Lung (tissue), 12 donors: Measurements from ENCODE around the gene ODAD3. TPM values are rescaled to one million over a fixed set of nuclear protein-coding genes. Genes with fewer than 3 reads are reported as not detected.
A peak's percentile ranks its signal among the peaks of the same experiment; 100 is the strongest.

Source experiments
- ATAC-seq: fragments of 200-7000 bp; cut with Tn5 transposase; one replicate; pipeline ENCODE4 v1.9.1; 2020; ENCODE audit warnings: moderate number of reproducible peaks; ENCODE audit not compliant: insufficient read depth, low FRiP score
- DNase-seq, 3 donors: peaks; one replicate each; pipeline ENCODE4 v3.0.0-alpha.2; 2013 to 2017
- H3K27ac ChIP-seq, 2 donors: one replicate each; pipeline ENCODE4 v1.5.1; 2013; ENCODE audit warnings: mild to moderate bottlenecking in 2 of 2, moderate library complexity in 2 of 2, control low read depth in 1 of 2, inconsistent platforms in 1 of 2, low read depth in 1 of 2, low read length in 1 of 2
- H3K27me3 ChIP-seq, 3 donors: one replicate each; pipeline ENCODE4 v1.5.1; 2013; ENCODE audit warnings: low read length in 2 of 3; ENCODE audit not compliant: control insufficient read depth in 3 of 3, insufficient read depth in 3 of 3
- H3K36me3 ChIP-seq, 4 donors: one replicate each; pipeline ENCODE4 v1.5.1; 2013; ENCODE audit warnings: low read length in 4 of 4, mild to moderate bottlenecking in 1 of 4, moderate library complexity in 1 of 4; ENCODE audit not compliant: control insufficient read depth in 4 of 4, insufficient read depth in 4 of 4
- H3K4me1 ChIP-seq, 5 donors: one replicate each; pipeline ENCODE4 v1.5.1; 2013; ENCODE audit warnings: low read length in 5 of 5, mild to moderate bottlenecking in 2 of 5, moderate library complexity in 1 of 5; ENCODE audit not compliant: control insufficient read depth in 5 of 5, insufficient read depth in 5 of 5
- H3K4me3 ChIP-seq: one replicate; pipeline ENCODE4 v1.5.1; 2013; ENCODE audit warnings: mild to moderate bottlenecking, control low read depth, moderate library complexity
- H3K9ac ChIP-seq, 2 donors: one replicate each; pipeline ENCODE4 v1.5.1; 2013; ENCODE audit warnings: low read length in 2 of 2, control low read depth in 1 of 2; ENCODE audit not compliant: insufficient read depth in 1 of 2
- H3K9me3 ChIP-seq, 4 donors: one replicate each; pipeline ENCODE4 v1.5.1; 2013; ENCODE audit warnings: low read length in 3 of 4, mild to moderate bottlenecking in 1 of 4, moderate library complexity in 1 of 4; ENCODE audit not compliant: control insufficient read depth in 4 of 4, insufficient read depth in 3 of 4
- WGBS, 2 donors: extraction: QIAGEN DNeasy Blood & Tissue Kit; methylation state at CpG; one replicate each; pipeline ENCODE4 v1.1.7; 2013; 5-methylcytosine and 5-hydroxymethylcytosine counted together
- polyA plus RNA-seq, 2 donors: library from polyadenylated mRNA; stranded (reverse); fragments of 200-250 nt; gene quantifications; one replicate each; pipeline ENCODE4 v1.2.1, GENCODE V29; 2013
- total RNA-seq, 2 donors: library from RNA; depleted of rRNA in 1 of 2; stranded (reverse); fragments of >200 nt in 1 of 2; gene quantifications; one replicate each; pipeline ENCODE4 v1.2.1, GENCODE V29; 2014 to 2021
- TF ChIP-seq, protein P1 (sequence below): IDR thresholded peaks from 2 replicates; pipeline ENCODE4 v1.5.1; 2012; ENCODE audit warnings: mild to moderate bottlenecking; ENCODE audit errors: control extremely low read depth, extremely low read depth
- donor health status: control.
- donor health status: control.
- donor health status: Bipolar disorder and iron deficiency.
- donor health status: healthy.
- donor health status: DM: yes; HTN: yes; CAD: no.

The ODAD3 gene
- total and polyA plus RNA-seq, 4 donors: 2.0 to 9.8 (median 4.2) TPM

DNA sequence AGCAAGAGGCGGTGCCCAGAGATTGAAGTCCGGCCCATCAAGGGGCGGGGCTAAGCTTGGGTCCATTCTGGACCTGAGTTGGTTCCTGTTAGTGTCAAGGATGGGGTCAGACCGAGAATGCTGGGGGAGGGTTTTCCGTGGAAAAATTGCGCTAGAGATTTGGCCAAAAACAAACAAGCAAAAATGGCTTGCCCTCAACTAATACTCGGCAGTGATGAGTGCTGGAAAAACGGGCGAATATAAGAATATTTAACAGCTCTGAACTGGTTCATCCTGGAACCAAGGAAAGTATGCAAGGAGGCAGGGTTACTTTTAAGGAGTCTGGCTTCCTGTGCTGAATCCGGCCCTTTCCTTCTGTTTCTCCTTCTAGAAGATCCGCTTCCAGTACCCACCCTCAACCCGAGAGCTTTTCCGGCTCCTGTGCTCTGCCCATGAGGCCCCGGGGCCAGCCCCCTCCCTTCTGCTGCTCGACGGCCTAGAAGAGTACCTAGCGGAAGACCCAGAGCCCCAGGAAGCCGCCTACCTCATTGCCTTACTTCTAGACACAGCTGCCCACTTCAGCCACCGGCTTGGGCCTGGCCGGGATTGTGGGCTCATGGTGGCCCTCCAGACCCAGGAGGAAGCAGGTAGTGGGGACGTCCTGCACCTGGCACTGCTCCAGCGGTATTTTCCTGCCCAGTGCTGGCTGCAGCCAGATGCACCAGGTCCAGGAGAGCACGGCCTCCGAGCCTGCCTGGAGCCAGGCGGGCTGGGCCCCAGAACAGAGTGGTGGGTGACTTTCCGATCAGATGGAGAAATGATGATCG, 59.6 kb downstream of the ODAD3 start:
- Histone ChIP-seq H3K27me3 (no peaks in the 10 kb centered on the region), H3K36me3 (peaks cover 0 to 5% (median 0%) of the 10 kb centered on the region in 4 donors), H3K27ac (peak overlapping the region; percentile 75 to 91), H3K4me1 (peaks cover 0 to 19% (median 13%) of the 10 kb centered on the region in 5 donors), H3K9ac (peak overlapping the region; percentile 14 to 67), H3K4me3 (peak overlapping the region; percentile 29), H3K9me3 (no peaks in the 10 kb centered on the region)
- DNase-seq (peak in 2 of 3 donors; percentile 69 to 80), ATAC-seq (no peak)
- WGBS, 2 donors: 5 to 7% methylated on average over 27 of the region's 27 CpGs
- TF ChIP-seq, protein P1, sequence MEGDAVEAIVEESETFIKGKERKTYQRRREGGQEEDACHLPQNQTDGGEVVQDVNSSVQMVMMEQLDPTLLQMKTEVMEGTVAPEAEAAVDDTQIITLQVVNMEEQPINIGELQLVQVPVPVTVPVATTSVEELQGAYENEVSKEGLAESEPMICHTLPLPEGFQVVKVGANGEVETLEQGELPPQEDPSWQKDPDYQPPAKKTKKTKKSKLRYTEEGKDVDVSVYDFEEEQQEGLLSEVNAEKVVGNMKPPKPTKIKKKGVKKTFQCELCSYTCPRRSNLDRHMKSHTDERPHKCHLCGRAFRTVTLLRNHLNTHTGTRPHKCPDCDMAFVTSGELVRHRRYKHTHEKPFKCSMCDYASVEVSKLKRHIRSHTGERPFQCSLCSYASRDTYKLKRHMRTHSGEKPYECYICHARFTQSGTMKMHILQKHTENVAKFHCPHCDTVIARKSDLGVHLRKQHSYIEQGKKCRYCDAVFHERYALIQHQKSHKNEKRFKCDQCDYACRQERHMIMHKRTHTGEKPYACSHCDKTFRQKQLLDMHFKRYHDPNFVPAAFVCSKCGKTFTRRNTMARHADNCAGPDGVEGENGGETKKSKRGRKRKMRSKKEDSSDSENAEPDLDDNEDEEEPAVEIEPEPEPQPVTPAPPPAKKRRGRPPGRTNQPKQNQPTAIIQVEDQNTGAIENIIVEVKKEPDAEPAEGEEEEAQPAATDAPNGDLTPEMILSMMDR: no peak

- peak within 1 kb of the TSS; percentile 14 to 77 for H3K9ac ChIP-seq
These were observed 60.3 kb downstream of the ODAD3 start, which contains the start of gene SWSAP1 for GRCh38 chr19:11374433-11375142. SWSAP1 (plus strand) TSS chr19:11374666; CDS start chr19:11374681, 15 bp downstream.

DNA sequence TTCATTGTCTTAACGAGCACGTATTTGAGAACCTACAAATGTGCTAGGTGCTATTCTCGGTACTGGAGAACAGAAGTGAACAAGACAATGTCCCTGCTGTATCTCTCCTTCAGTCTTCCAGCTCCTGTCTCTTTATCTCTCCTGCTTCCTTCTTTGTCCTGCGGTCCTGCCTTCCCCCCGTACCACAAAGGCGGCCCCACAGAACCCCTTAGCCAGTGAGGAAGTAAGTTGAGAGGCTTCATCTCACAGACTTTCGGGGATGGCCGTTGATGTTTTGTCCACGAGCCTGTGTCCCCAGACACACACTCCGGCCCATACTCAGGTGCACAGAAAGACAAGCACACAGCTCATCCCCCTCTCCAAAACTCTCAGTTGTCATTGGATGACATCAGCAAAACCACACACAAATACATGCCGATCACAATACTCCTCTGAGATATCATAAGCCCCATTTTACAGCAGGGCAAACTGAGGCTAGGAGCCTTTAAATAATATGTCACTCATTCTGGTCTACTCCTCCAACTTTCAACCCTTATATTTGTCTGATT, 61.0 kb downstream of the ODAD3 start:
- H3K27ac ChIP-seq: no peak overlapping the region

More at GRCh38 chr19:11374433-11375142, 60.3 kb downstream of the ODAD3 start, which contains the start of gene SWSAP1:
- TF ChIP-seq, protein P1: no peak
- Histone ChIP-seq H3K36me3 (peaks cover 0 to 5% (median 0%) of the 10 kb centered on the region in 4 donors), H3K4me3 (peak within 1 kb of the TSS; percentile 58), H3K9me3 (no peaks in the 10 kb centered on the region), H3K27ac (peak within 1 kb of the TSS; percentile 94), H3K27me3 (no peaks in the 10 kb centered on the region), H3K4me1 (peaks cover 0 to 17% (median 13%) of the 10 kb centered on the region in 5 donors)
- 0% methylated on average over 44 of the region's 44 CpGs for WGBS, 2 donors
- DNase-seq: peak; percentile 99 to 100 (median 100)
- peak; percentile 93 for ATAC-seq

More for the DNA sequence above, 61.0 kb downstream of the ODAD3 start:
- ATAC-seq: no peak
- 17 to 31% methylated on average over 11 of the region's 11 CpGs for WGBS, 2 donors
- peaks cover 0 to 17% (median 13%) of the 10 kb centered on the region in 5 donors for H3K4me1 ChIP-seq
- no peaks in the 10 kb centered on the region for H3K9me3 ChIP-seq
- peaks cover 0 to 5% (median 0%) of the 10 kb centered on the region in 4 donors for H3K36me3 ChIP-seq
- no peak for DNase-seq
- TF ChIP-seq, protein P1: no peak
- no peaks in the 10 kb centered on the region for H3K27me3 ChIP-seq
- peak overlapping the region in 1 of 2 donors; percentile 77 for H3K9ac ChIP-seq
- peak overlapping the region; percentile 17 for H3K4me3 ChIP-seq
